ENCODE measurements around the gene OR4K1. TPM values are rescaled to one million over a fixed set of nuclear protein-coding genes. Genes with fewer than 3 reads are reported as not detected.

OR4K1 gene
- total and polyA plus RNA-seq, 9 of the 15 experiments (the other 6 are each of a cell fraction or from before 2014, with no cell fraction given), result not detected

DNA sequence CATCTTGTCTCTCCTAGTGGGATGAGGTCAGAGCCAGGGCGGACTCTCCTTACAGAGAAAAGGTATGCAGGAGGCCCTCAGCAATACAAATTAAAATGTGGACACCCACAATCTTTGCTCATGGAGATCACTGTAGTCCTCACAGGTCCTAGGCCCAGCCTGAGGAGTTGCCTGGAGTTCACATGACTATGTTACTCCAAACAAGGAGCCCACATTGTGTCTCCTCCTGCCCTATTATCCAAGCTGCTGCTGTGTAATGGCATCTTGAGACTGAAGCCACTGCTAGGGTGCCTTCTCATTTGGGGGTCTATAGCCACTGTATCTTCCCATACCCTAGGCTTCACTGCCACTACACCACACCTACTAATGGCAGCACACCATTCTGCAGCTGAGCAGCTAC is 11.0 kb downstream of the OR4K1 start (continued):
- TF ChIP-seq, protein P1, sequence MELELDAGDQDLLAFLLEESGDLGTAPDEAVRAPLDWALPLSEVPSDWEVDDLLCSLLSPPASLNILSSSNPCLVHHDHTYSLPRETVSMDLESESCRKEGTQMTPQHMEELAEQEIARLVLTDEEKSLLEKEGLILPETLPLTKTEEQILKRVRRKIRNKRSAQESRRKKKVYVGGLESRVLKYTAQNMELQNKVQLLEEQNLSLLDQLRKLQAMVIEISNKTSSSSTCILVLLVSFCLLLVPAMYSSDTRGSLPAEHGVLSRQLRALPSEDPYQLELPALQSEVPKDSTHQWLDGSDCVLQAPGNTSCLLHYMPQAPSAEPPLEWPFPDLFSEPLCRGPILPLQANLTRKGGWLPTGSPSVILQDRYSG (tag; conservative IDR thresholded peaks at IDR 0.05; ENCODE audit: low read depth), result no peak
- TF ChIP-seq, protein P2, sequence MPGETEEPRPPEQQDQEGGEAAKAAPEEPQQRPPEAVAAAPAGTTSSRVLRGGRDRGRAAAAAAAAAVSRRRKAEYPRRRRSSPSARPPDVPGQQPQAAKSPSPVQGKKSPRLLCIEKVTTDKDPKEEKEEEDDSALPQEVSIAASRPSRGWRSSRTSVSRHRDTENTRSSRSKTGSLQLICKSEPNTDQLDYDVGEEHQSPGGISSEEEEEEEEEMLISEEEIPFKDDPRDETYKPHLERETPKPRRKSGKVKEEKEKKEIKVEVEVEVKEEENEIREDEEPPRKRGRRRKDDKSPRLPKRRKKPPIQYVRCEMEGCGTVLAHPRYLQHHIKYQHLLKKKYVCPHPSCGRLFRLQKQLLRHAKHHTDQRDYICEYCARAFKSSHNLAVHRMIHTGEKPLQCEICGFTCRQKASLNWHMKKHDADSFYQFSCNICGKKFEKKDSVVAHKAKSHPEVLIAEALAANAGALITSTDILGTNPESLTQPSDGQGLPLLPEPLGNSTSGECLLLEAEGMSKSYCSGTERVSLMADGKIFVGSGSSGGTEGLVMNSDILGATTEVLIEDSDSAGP (CRISPR knock-in tag; IDR thresholded peaks at IDR 0.05), result no peak
- TF ChIP-seq CC2D1A (IDR thresholded peaks at IDR 0.05) (no peak), ILF3 (IDR thresholded peaks at IDR 0.05; ENCODE audit: borderline replicate concordance) (no peak), RBM34 (IDR thresholded peaks at IDR 0.05; ENCODE audit: borderline replicate concordance, insufficient read depth, low read length) (no peak), EHMT2 (IDR thresholded peaks at IDR 0.05) (no peak)

DNA sequence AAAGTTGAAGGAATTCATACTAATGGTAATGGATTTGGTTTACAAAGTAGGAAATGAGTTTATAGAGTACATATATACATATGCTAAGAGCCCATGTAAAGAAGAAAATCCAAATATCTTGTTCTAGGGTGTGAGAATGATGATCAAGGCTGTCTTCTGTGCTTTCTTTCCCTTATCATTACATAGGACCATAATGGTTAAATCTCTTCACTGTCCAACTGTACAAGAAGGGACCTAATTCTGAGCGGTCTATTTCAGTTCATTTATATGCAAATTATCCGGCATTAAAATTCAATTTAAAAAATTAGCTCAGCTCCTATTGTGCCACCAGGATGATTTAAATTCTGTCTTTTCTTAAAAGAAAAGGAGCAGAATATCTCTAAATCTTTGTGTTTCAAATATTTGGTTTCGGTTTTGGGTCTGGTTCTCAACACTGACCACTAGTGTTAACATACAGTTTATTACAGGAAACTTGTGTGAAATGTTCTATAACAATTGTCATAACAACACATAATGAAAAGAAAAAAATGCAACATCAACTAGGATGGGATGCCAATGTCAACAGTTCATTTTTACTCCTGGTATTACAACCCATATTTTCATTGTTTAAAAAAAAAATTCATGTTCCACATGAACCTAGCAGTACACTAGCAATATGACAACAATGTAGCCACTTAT is 16.8 kb downstream of the OR4K1 start:
- ATAC-seq (peak; percentile 67; the same call in 2 of the 3 replicates), DNase-seq (ENCODE audit: extremely low read depth in 1 of 4, low spot score in 3 of 4) (no peak), FAIRE-seq (no peak)
- Histone ChIP-seq H3K9me1 (ENCODE audit: control insufficient read depth, insufficient read depth, low read length) (no peaks in the 10 kb centered on the region), H3K4me2 (ENCODE audit: insufficient read depth, low read length) (no peak overlapping the region), H3K4me3 (no peak overlapping the region), H3K27me3 (ENCODE audit: control insufficient read depth in 2 of 2, insufficient read depth in 2 of 2, low read length in 2 of 2) (no peaks in the 10 kb centered on the region), H4K20me1 (replicated peaks; ENCODE audit: control insufficient read depth, insufficient read depth, low read length) (no peaks in the 10 kb centered on the region), H3K36me3 (ENCODE audit: control insufficient read depth, insufficient read depth, low read length) (no peaks in the 10 kb centered on the region), H3K27ac (ENCODE audit: extremely low read depth, low read depth, low read length) (no peak overlapping the region), H2AFZ (ENCODE audit: low read depth, low read length) (0 out of 2 replicates have a peak overlapping the region, but pooled peaks have one; percentile 9), H3K4me1 (replicated peaks in 1 of 2; ENCODE audit: control insufficient read depth in 2 of 2, insufficient read depth in 2 of 2, low read length in 2 of 2) (no peaks in the 10 kb centered on the region), H3K79me2 (ENCODE audit: control insufficient read depth, insufficient read depth, low read length) (no peaks in the 10 kb centered on the region), H3K9ac (ENCODE audit: insufficient read depth in 1 of 2, low read depth in 2 of 2, low read length in 2 of 2) (no peak overlapping the region), H3K9me3 (replicated peaks; ENCODE audit: control insufficient read depth, insufficient read depth, low read depth, low read length) (no peaks in the 10 kb centered on the region)
- ChIA-PET POLR2A (no interaction called here), CTCF (ENCODE audit: low intra/inter-chr PET ratio) (interaction anchor here (0.6 kb wide), 1 partner anchor 52 kb away, joined by 3 read pairs; no protein-coding TSS in a partner anchor)
- intact Hi-C loops (cut with micrococcal nuclease) (no loop called here), in situ Hi-C loops (cut with MboI) (no loop called here)
- WGBS (ENCODE audit: insufficient coverage, low coverage, missing lambda C conversion rate), result 31% methylated on average over 3 of the region's 3 CpGs
- no TSS peak for BruUV-seq (replicated peaks)
- TF ChIP-seq ZNF75A (CRISPR knock-in tag; IDR thresholded peaks at IDR 0.05), result no peak
- no peak for TF ChIP-seq SREBF2 (CRISPR knock-in tag; IDR thresholded peaks at IDR 0.05)
- no peak for TF ChIP-seq MYC (IDR thresholded peaks at IDR 0.05; ENCODE audit: low read depth, low read length)
- no peak for TF ChIP-seq MYC (CRISPR knock-in tag; IDR thresholded peaks at IDR 0.05; ENCODE audit: borderline replicate concordance, low read depth)
- TF ChIP-seq ZKSCAN3 (CRISPR knock-in tag; IDR thresholded peaks at IDR 0.05), result no peak
- no peak for TF ChIP-seq FOS (IDR thresholded peaks at IDR 0.05; ENCODE audit: extremely low read depth, insufficient read length)
- TF ChIP-seq U2AF1 (optimal IDR thresholded peaks at IDR 0.05; ENCODE audit: low read depth, low read length), result no peak
- no peak for TF ChIP-seq ZNF707 (CRISPR knock-in tag; conservative IDR thresholded peaks at IDR 0.05)
- TF ChIP-seq, protein P3, sequence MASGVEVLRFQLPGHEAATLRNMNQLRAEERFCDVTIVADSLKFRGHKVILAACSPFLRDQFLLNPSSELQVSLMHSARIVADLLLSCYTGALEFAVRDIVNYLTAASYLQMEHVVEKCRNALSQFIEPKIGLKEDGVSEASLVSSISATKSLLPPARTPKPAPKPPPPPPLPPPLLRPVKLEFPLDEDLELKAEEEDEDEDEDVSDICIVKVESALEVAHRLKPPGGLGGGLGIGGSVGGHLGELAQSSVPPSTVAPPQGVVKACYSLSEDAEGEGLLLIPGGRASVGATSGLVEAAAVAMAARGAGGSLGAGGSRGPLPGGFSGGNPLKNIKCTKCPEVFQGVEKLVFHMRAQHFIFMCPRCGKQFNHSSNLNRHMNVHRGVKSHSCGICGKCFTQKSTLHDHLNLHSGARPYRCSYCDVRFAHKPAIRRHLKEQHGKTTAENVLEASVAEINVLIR (CRISPR knock-in tag; IDR thresholded peaks at IDR 0.05), result no peak
- no peak for TF ChIP-seq CBFB (CRISPR knock-in tag; IDR thresholded peaks at IDR 0.05)
- TF ChIP-seq MIER1 (IDR thresholded peaks at IDR 0.05; ENCODE audit: low read depth), result no peak
- no peak for TF ChIP-seq ZNF347 (CRISPR knock-in tag; IDR thresholded peaks at IDR 0.05; ENCODE audit: low read depth)
- TF ChIP-seq SAFB (IDR thresholded peaks at IDR 0.05; ENCODE audit: borderline replicate concordance, low read depth, low read length), result no peak
